NT2/D1 (cell line): ENCODE data around the gene ZNF571.

Experiments
- SUZ12 ChIP-seq: IDR thresholded peaks from 2 replicates; pipeline ENCODE4 v1.6.1; 2011; ENCODE audit not compliant: insufficient read length, insufficient read depth; ENCODE audit errors: extremely low read depth
- ZNF274 ChIP-seq: IDR thresholded peaks from 2 replicates; pipeline ENCODE4 v1.6.1; 2011; ENCODE audit warnings: mild to moderate bottlenecking, low read depth, low read length

DNA sequence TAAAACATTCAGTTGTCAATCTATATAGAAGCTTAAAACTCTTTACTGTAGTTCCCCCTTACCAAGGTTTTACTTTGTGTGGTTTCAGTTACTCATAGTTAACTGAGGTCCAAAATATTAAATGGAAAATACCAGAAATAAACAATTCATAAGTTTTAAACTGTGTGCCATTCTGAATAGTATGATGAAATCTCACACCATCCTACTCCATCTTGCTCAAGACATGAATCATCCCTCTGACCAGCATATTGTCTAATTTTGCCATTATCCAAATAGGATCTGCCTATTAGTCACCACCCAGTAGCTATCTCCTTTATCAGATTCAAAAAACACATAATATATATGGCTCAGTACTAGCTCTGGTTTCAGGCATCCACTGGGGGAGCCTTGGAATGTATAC is 22.4 kb downstream of the ZNF571 start:
- TF ChIP-seq SUZ12: no peak
- TF ChIP-seq ZNF274: no peak
